ENCODE measurements around the gene NDUFA5.

The NDUFA5 gene

GRCh38 chr7:123500878-123501489 is 56.6 kb downstream of the NDUFA5 start:
- no peak for DNase-seq

DNA sequence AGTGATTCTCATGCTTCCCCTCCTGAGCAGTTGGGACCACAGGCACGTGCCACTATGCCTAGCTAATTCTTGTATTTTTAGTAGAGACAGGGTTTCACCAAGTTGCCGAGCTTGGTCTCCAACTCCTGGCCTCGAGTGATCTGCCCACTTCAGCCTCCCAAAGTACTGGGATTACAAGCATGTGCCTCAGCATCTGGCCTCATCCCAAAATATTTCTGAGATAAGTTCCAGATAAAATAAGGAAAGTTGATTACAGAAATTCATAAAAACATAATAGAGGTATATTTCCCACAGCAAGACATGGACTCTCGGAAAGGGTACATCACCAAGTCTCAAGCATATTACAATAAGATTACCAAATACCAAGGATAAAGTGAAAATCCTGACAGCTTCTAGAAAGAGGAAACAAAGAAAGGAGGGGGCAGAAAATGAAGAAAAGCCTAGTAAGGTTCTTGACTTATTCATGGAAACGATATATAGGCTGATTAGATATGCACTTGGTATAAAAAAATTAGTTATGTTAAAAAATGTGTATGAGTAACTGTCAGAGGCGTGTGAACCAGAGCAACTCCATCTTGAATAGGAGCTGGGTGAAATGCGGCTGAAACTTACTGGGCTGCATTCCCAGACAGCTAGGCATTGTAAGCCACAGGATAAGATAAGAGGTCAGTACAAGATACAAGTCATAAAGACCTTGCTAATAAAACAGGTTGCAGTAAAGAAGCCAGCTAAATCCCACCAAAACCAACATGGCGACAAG is 58.2 kb downstream of the NDUFA5 start:
- DNase-seq: no peak

DNA sequence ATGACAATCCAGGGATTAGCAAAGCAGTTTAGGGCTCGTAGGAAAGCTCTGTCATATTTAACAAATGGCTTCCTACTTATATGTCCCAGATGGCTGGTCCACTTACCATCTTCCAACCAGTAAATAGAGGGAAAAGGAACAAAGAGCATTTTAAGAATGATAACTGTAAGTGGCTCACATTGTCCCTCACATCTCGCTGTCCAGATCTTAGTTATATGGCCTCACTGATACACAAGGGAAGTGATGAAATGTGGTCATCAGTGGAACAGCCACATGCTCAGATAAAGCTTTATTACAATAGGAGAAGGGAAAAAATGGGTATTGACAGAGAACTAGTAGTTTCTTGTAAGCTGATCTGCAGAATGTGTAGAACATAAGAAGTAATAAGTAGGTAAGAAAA is 59.0 kb downstream of the NDUFA5 start:
- DNase-seq: no peak

DNA sequence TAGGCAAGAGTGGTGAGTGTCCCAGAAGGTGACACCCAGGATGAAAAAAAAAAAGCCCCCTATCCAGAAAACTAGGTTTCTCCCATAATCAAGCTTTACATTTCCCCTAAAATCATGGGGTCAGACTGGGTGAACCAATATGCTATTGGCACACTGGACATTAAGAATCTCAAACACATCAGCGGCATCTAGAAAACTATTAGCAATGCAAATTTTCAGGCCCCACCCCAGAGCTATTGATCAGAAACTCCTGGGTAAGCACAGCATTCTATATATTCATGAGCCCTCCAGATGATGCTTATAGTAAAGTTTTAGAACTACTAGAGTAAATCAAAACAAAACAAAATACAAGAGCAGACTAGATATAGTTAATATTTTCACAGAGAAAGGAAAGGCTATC is 59.6 kb downstream of the NDUFA5 start:
- no peak for DNase-seq

DNA sequence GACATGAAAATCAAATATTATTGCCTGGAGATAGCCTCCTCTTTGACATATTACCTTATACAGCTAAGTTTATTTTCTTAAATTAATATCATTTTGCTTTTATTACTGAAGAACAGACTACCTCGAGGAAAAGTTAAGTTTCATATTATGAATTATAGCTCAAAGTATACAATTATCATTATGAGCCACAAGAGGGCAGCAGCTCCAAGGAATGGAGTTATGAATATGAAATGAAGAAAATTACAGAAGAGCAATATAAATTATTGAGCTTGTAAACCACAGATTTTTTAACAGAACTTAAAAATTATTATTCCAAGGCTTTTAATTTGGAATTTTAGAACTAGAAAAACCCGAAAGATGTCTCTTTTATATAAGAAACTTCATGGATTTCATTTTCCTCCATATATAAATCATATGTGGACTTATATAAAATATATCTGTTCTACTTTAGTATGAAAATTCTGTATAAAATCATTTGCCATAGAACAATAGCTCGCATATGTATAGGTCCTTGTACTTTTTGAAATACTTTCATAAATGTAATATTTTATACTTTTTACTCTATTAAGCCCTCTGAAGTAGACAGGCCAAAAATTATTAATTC is 63.3 kb downstream of the NDUFA5 start:
- no peak for DNase-seq

DNA sequence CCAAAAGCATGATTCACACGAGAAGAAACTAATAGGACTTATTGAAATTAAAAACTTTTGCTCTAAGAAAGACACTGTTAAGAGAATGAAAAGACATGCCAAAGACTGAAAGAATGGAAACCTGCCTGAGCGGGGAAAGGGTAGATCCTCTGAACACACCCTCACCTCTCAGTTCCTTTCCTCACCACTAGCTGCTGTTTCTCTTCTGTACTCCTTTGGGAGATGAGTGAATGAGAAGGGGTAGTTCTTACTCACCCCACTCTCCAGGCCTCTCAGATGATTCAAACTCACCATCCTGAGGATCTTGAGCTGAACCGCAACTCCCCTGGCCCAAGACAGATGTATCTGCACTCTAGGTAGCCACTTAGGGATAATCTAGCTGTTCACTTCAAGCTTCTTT is 65.1 kb downstream of the NDUFA5 start:
- DNase-seq: no peak

All from 8988T (cell line).